Erythroblast (primary cell): ENCODE measurements around the gene MRPS5.

ENCODE experiments used
- GATA1 ChIP-seq: IDR thresholded peaks from 2 replicates; pipeline ENCODE4 v1.6.1; 2011; ENCODE audit warnings: low read depth, mild to moderate bottlenecking, control low read depth, low read length, moderate library complexity
- POLR2A ChIP-seq: IDR thresholded peaks from 2 replicates; pipeline ENCODE4 v1.6.1; 2011; ENCODE audit warnings: mild to moderate bottlenecking, low read length

DNA sequence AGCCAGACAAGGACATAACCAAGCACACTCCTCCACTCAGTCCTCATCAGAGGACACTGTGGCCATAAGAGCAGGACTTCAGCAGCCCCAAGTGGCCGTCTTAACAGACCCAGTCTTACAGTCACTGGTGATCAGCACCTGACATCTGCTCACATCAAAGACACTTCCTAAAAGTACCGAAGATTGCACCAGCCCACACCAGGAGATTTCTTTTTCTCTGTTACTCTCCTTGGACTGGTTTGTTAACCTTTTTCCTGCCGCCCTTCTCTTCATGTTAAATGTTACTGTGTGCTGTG, 44.1 kb downstream of the MRPS5 start:
- TF ChIP-seq POLR2A: no peak
- TF ChIP-seq GATA1: no peak
